ENCODE data around the gene GDPD4. TPM values are rescaled to one million over a fixed set of nuclear protein-coding genes. Genes with fewer than 3 reads are reported as not detected.

GDPD4 gene
- total RNA-seq, 2 donors from 2014 or later, result not detected

GRCh38 chr11:77179048-77179447 is 122.4 kb downstream of the GDPD4 start:
- H3K27ac Mint-ChIP-seq, result no peak overlapping the region
- H3K9me3 Mint-ChIP-seq, result peaks cover 4 to 5% of the 10 kb centered on the region in 2 donors
- ATAC-seq (no peak), DNase-seq (ENCODE audit: low spot score in 2 of 2) (no peak)
- H3K36me3 Mint-ChIP-seq, result no peaks in the 10 kb centered on the region

- DNase-seq (ENCODE audit: low spot score in 2 of 2) (no peak), ATAC-seq (no peak)
- no peaks in the 10 kb centered on the region for H3K36me3 Mint-ChIP-seq
- no peak overlapping the region for H3K27ac Mint-ChIP-seq
- peaks cover 4 to 5% of the 10 kb centered on the region in 2 donors for H3K9me3 Mint-ChIP-seq
Observed at GRCh38 chr11:77178150-77178549, 123.3 kb downstream of the GDPD4 start.

- H3K27ac Mint-ChIP-seq, result no peak overlapping the region
- H3K9me3 Mint-ChIP-seq, result peaks cover 4 to 5% of the 10 kb centered on the region in 2 donors
- H3K36me3 Mint-ChIP-seq, result no peaks in the 10 kb centered on the region
- ATAC-seq (no peak), DNase-seq (ENCODE audit: low spot score in 2 of 2) (no peak)
Observed at GRCh38 chr11:77176996-77177395, 124.5 kb downstream of the GDPD4 start.

- peaks cover 4 to 5% of the 10 kb centered on the region in 2 donors for H3K9me3 Mint-ChIP-seq
- DNase-seq (ENCODE audit: low spot score in 2 of 2) (no peak), ATAC-seq (peak in 1 of 2 donors; percentile 40)
- no peak overlapping the region for H3K27ac Mint-ChIP-seq
- H3K36me3 Mint-ChIP-seq, result no peaks in the 10 kb centered on the region
Observed at GRCh38 chr11:77175869-77176539, 125.5 kb downstream of the GDPD4 start.

- no peak for ATAC-seq
- peaks cover 4 to 5% of the 10 kb centered on the region in 2 donors for H3K9me3 Mint-ChIP-seq
- H3K36me3 Mint-ChIP-seq, result no peaks in the 10 kb centered on the region
- DNase-seq (ENCODE audit: low spot score in 2 of 2), result no peak
- peak overlapping the region in 1 of 2 donors; percentile 60 for H3K27ac Mint-ChIP-seq
Observed at GRCh38 chr11:77175021-77175842, 126.3 kb downstream of the GDPD4 start.

GRCh38 chr11:77174559-77174958 is 126.9 kb downstream of the GDPD4 start:
- ATAC-seq, result no peak
- Mint-ChIP-seq H3K36me3 (no peaks in the 10 kb centered on the region), H3K9me3 (peaks cover 4 to 5% of the 10 kb centered on the region in 2 donors), H3K27ac (no peak overlapping the region)
- DNase-seq (ENCODE audit: low spot score in 2 of 2), result no peak

- H3K9me3 Mint-ChIP-seq, result peaks cover 4 to 5% of the 10 kb centered on the region in 2 donors
Observed at GRCh38 chr11:77173494-77173893, 128.0 kb downstream of the GDPD4 start.

GRCh38 chr11:77172666-77172982 is 128.9 kb downstream of the GDPD4 start:
- no peak overlapping the region for H3K27ac Mint-ChIP-seq
- DNase-seq (ENCODE audit: low spot score in 2 of 2), result no peak
- ATAC-seq, result no peak

More at GRCh38 chr11:77173494-77173893, 128.0 kb downstream of the GDPD4 start:
- no peaks in the 10 kb centered on the region for H3K36me3 Mint-ChIP-seq
- no peak overlapping the region for H3K27ac Mint-ChIP-seq
- no peak for ATAC-seq
- no peak for DNase-seq (ENCODE audit: low spot score in 2 of 2)

GRCh38 chr11:77171885-77172665 is 129.4 kb downstream of the GDPD4 start:
- no peaks in the 10 kb centered on the region for H3K9me3 Mint-ChIP-seq
- ATAC-seq, result no peak
- no peaks in the 10 kb centered on the region for H3K36me3 Mint-ChIP-seq
- DNase-seq (ENCODE audit: low spot score in 2 of 2), result no peak
- no peak overlapping the region for H3K27ac Mint-ChIP-seq

More at GRCh38 chr11:77172666-77172982, 128.9 kb downstream of the GDPD4 start:
- Mint-ChIP-seq H3K36me3 (no peaks in the 10 kb centered on the region), H3K9me3 (no peaks in the 10 kb centered on the region)

- no peaks in the 10 kb centered on the region for H3K9me3 Mint-ChIP-seq
- DNase-seq (ENCODE audit: low spot score in 2 of 2), result no peak
- H3K27ac Mint-ChIP-seq, result no peak overlapping the region
- no peak for ATAC-seq
- H3K36me3 Mint-ChIP-seq, result no peaks in the 10 kb centered on the region
Observed at GRCh38 chr11:77171254-77171653, 130.2 kb downstream of the GDPD4 start.

- Mint-ChIP-seq H3K27ac (peak overlapping the region in 1 of 2 donors; percentile 15), H3K9me3 (no peaks in the 10 kb centered on the region), H3K36me3 (no peaks in the 10 kb centered on the region)
- no peak for DNase-seq (ENCODE audit: low spot score in 2 of 2)
- ATAC-seq, result no peak
Observed at GRCh38 chr11:77170107-77170506, 131.4 kb downstream of the GDPD4 start.

GRCh38 chr11:77167791-77168190 is 133.7 kb downstream of the GDPD4 start:
- H3K9me3 Mint-ChIP-seq, result no peaks in the 10 kb centered on the region
- no peak overlapping the region for H3K27ac Mint-ChIP-seq
- ATAC-seq (no peak), DNase-seq (ENCODE audit: low spot score in 2 of 2) (no peak)
- no peaks in the 10 kb centered on the region for H3K36me3 Mint-ChIP-seq

GRCh38 chr11:77167111-77167626 is 134.3 kb downstream of the GDPD4 start:
- no peak overlapping the region for H3K27ac Mint-ChIP-seq

More at GRCh38 chr11:77167111-77167626, 134.3 kb downstream of the GDPD4 start:
- ATAC-seq (no peak), DNase-seq (ENCODE audit: low spot score in 2 of 2) (no peak)
- Mint-ChIP-seq H3K36me3 (no peaks in the 10 kb centered on the region), H3K9me3 (no peaks in the 10 kb centered on the region)

Other genes starting within 250 kb of the GDPD4 start
- gene CAPN5, start 234.7 kb downstream of the GDPD4 start, total RNA-seq, result 1 to 10 TPM in 1 of 2 donors, under 1 TPM in 1; 0.89 to 2.5 TPM
- not detected for gene OMP, start 198.8 kb downstream of the GDPD4 start, total RNA-seq
- under 1 TPM in 1 of 2 donors, not detected in 1; 0.32 TPM for gene MYO7A, start 173.4 kb downstream of the GDPD4 start, total RNA-seq
- 10 to 100 TPM; 32.7 to 43.2 TPM for gene PAK1, start 172.4 kb upstream of the GDPD4 start, total RNA-seq